Gastrocnemius medialis (tissue), 4 donors: ENCODE data around the gene TTC39C.

ENCODE experiments used
- CTCF ChIP-seq, 5 experiments: fragments of 450-650 bp in 3 of 5; fragments of 200-600 bp in 2 of 5; sonication (generic) in 2 of 5; IDR thresholded peaks in 4 of 5; conservative IDR thresholded peaks in 1 of 5; 1 replicate in 4 of 5; 2 replicates in 1 of 5; pipeline ENCODE4 v1.5.1; 2016 to 2019; ENCODE audit warnings: antibody characterized with exemption in 5 of 5, mild to moderate bottlenecking in 3 of 5, moderate library complexity in 3 of 5
- POLR2A ChIP-seq, 2 donors: fragments of 450-650 bp; IDR thresholded peaks; one replicate each; pipeline ENCODE4 v1.6.1; 2017; ENCODE audit warnings: antibody characterized with exemption in 2 of 2, mild to moderate bottlenecking in 2 of 2, moderate library complexity in 2 of 2

GRCh38 chr18:24118750-24119577 lies 104.4 kb downstream of the TTC39C start:
- TF ChIP-seq POLR2A (IDR thresholded peaks at IDR 0.05) (no peak), CTCF (IDR thresholded peaks at IDR 0.05 in 4 of 5, conservative IDR thresholded peaks at IDR 0.05 in 1 of 5) (peak; percentile 75 to 89 (median 86))
